HG03457 (cell line): ENCODE results near the gene MAGEB6.
"Not testable (repeated sequence)": the region's sequence is repeated elsewhere in the genome, so short reads cannot be mapped to it uniquely, and the experiment has no call there.

Experiments
- ATAC-seq: cut with Tn5 transposase; IDR thresholded peaks from one replicate; pipeline ENCODE4 v1.9.1; 2021; ENCODE audit warnings: moderate number of reproducible peaks; ENCODE audit not compliant: unreplicated experiment

Gene MAGEB6

GRCh38 chrX:26192204-26192603 lies at the start of gene MAGEB6:
Gene MAGEB6 (plus strand): TSS chrX:26192440. CDS start chrX:26193847, 1,407 bp downstream.
- ATAC-seq: no peak

GRCh38 chrX:26146024-26146423 lies 46.2 kb upstream of the MAGEB6 start:
- no peak for ATAC-seq

GRCh38 chrX:26160301-26160700 lies 31.9 kb upstream of the MAGEB6 start, which contains the start of gene MAGEB6B:
Gene MAGEB6B (plus strand): TSS chrX:26160601. CDS start chrX:26160601, 0 bp downstream.
- no peak for ATAC-seq

GRCh38 chrX:26203561-26203960 lies 11.3 kb downstream of the MAGEB6 start:
- ATAC-seq: no peak

- not testable (repeated sequence) for ATAC-seq
Observed at GRCh38 chrX:26204717-26205116, 12.5 kb downstream of the MAGEB6 start.

- ATAC-seq: no peak
Observed at GRCh38 chrX:26208012-26208411, 15.8 kb downstream of the MAGEB6 start.

- ATAC-seq: no peak
Observed at GRCh38 chrX:26215869-26216268, 23.6 kb downstream of the MAGEB6 start, which contains the start of gene MAGEB5. Gene MAGEB5 (plus strand): TSS chrX:26216169. CDS start chrX:26217302, 1,133 bp downstream.

- ATAC-seq: no peak
Observed at GRCh38 chrX:26219351-26219750, 27.1 kb downstream of the MAGEB6 start.

- no peak for ATAC-seq
Observed at GRCh38 chrX:26234177-26234576, 41.9 kb downstream of the MAGEB6 start.
